Breast epithelium (tissue), 3 donors: Measurements from ENCODE around the gene ACTRT2.

Source experiments
- CTCF ChIP-seq, 3 donors: fragments of 450-650 bp; IDR thresholded peaks; one replicate each; pipeline ENCODE4 v1.5.1; 2016 to 2017; ENCODE audit warnings: antibody characterized with exemption in 3 of 3, mild to moderate bottlenecking in 3 of 3, moderate library complexity in 3 of 3
- POLR2A ChIP-seq: fragments of 450-650 bp; IDR thresholded peaks from one replicate; pipeline ENCODE4 v1.6.1; 2016; ENCODE audit warnings: antibody characterized with exemption, mild to moderate bottlenecking, moderate library complexity

GRCh38 chr1:2972011-2972878 is 49.0 kb upstream of the ACTRT2 start:
- TF ChIP-seq CTCF (IDR thresholded peaks at IDR 0.05), result no peak
- no peak for TF ChIP-seq POLR2A
